Right lobe of liver (tissue), 6 donors: ENCODE data around the gene CDKL5. TPM values are rescaled to one million over a fixed set of nuclear protein-coding genes. Genes with fewer than 3 reads are reported as not detected.

Source experiments
- ATAC-seq, 4 donors: fragments of 200-7000 bp; cut with Tn5 transposase; one replicate each; pipeline ENCODE4 v1.9.1; 2020; ENCODE audit warnings: mild to moderate bottlenecking in 4 of 4, moderate library complexity in 4 of 4
- DNase-seq, 3 donors: peaks; one replicate each; pipeline ENCODE4 v3.0.0-alpha.2; 2020
- H3K27ac ChIP-seq, 3 donors: fragments of 200-600 bp; one replicate each; pipeline ENCODE4 v1.8.0; 2022
- H3K27me3 ChIP-seq, 2 donors: fragments of 200-600 bp; one replicate each; pipeline ENCODE4 v1.8.0; 2022
- H3K36me3 ChIP-seq, 4 donors: fragments of 200-600 bp; sonication (generic) in 1 of 4; one replicate each; pipeline versions ENCODE4 v1.5.1 to v1.8.0; 2017 to 2022; ENCODE audit warnings: control low read depth in 1 of 4
- H3K4me1 ChIP-seq, 4 donors: fragments of 200-600 bp; sonication (generic) in 1 of 4; one replicate each; pipeline versions ENCODE4 v1.5.1 to v1.8.0; 2017 to 2022; ENCODE audit warnings: control low read depth in 1 of 4
- H3K4me3 ChIP-seq, 3 donors: fragments of 200-600 bp; one replicate each; pipeline ENCODE4 v1.8.0; 2022
- H3K9me3 ChIP-seq, 4 donors: fragments of 200-600 bp; sonication (generic) in 1 of 4; one replicate each; pipeline versions ENCODE4 v1.5.1 to v1.8.0; 2017 to 2022; ENCODE audit warnings: control low read depth in 1 of 4
- CTCF ChIP-seq, 4 donors: fragments of 200-600 bp in 3 of 4; fragments of 450-650 bp in 1 of 4; IDR thresholded peaks; one replicate each; pipeline versions ENCODE4 v1.5.1 to v1.8.0; 2016 to 2022; ENCODE audit warnings: antibody characterized with exemption in 4 of 4, mild to moderate bottlenecking in 2 of 4
- POLR2A ChIP-seq: fragments of 450-650 bp; IDR thresholded peaks from one replicate; pipeline ENCODE4 v1.6.1; 2017; ENCODE audit warnings: antibody characterized with exemption, mild to moderate bottlenecking
- WGBS: methylation state at CpG from one replicate; pipeline ENCODE4 v1.1.6; 2018; ENCODE audit warnings: low coverage, low lambda C conversion rate; ENCODE audit not compliant: insufficient coverage; ENCODE audit errors: missing lambda C conversion rate; 5-methylcytosine and 5-hydroxymethylcytosine counted together
- intact Hi-C, 2 donors: fragments of 100-400 bp; cut with DNase I; formaldehyde crosslinking; loops; one replicate each; pipeline versions ENCODE4 v1.11.2 to v1.14.1; 2022
- total RNA-seq, 6 experiments: library from RNA; depleted of rRNA in 2 of 6; stranded (reverse); fragments of >200 nt in 2 of 6; fragmentation: NEBNext Ultra II Directional in 3 of 6; extraction: Animal tissue kit (Norgen Biotek cat#: 25700) in 3 of 6; gene quantifications; one replicate each; pipeline versions ENCODE4 v1.1.0 to v1.2.4, GENCODE V29; 2016 to 2023
- donor health status: DM: no; HTN: yes; CAD: no.
- donor health status: DM: no; HTN: no; CAD: no.
- donor health status: DM: no; HTN: no; CAD: no.
- donor health status: DM: no; HTN: yes; CAD: no.
- donor health status: DM: no; HTN: yes; CAD: no.

CDKL5 gene
- total RNA-seq, 6 experiments from 2014 or later: 1.7 to 3.1 (median 2.4) TPM

DNA sequence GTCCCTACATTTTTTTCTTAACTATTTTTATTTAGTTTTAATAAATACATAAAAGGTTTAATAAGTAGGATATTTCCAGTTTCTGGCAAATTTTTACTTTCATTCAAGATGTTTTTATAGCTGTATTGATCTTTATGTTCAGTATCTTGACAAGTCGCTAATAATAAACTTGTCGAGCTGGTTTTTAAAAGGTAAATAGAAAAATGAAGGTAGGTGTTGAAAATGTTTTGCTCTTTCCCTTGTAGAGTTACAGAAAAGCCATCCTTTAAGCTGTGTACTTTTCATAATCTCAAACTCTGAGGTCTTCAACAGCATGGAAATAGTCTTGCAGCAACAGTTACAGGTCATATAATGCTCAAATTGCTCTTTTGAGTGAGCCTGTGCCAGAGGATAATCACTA is 193.9 kb downstream of the CDKL5 start:
- H3K9me3 ChIP-seq: no peaks in the 10 kb centered on the region
- ATAC-seq (no peak), DNase-seq (no peak)
- H3K36me3 ChIP-seq: no peaks in the 10 kb centered on the region
- WGBS: 88% methylated on average over 2 of the region's 2 CpGs
- H3K4me3 ChIP-seq: no peak overlapping the region
- no peak for TF ChIP-seq POLR2A
- no peak for TF ChIP-seq CTCF (IDR thresholded peaks at IDR 0.05)
- no peaks in the 10 kb centered on the region for H3K4me1 ChIP-seq
- H3K27ac ChIP-seq: no peak overlapping the region
- intact Hi-C loops: no loop called here
- H3K27me3 ChIP-seq: no peaks in the 10 kb centered on the region

- DNase-seq (no peak), ATAC-seq (no peak)
- intact Hi-C loops: no loop called here
- H3K9me3 ChIP-seq: no peaks in the 10 kb centered on the region
- no peaks in the 10 kb centered on the region for H3K27me3 ChIP-seq
- no peak overlapping the region for H3K27ac ChIP-seq
- 65% methylated on average over 8 of the region's 8 CpGs for WGBS
- H3K36me3 ChIP-seq: no peaks in the 10 kb centered on the region
- TF ChIP-seq CTCF (IDR thresholded peaks at IDR 0.05): no peak
- no peak for TF ChIP-seq POLR2A
- no peaks in the 10 kb centered on the region for H3K4me1 ChIP-seq
- no peak overlapping the region for H3K4me3 ChIP-seq
Observed at GRCh38 chrX:18620349-18620748, 194.9 kb downstream of the CDKL5 start.

DNA sequence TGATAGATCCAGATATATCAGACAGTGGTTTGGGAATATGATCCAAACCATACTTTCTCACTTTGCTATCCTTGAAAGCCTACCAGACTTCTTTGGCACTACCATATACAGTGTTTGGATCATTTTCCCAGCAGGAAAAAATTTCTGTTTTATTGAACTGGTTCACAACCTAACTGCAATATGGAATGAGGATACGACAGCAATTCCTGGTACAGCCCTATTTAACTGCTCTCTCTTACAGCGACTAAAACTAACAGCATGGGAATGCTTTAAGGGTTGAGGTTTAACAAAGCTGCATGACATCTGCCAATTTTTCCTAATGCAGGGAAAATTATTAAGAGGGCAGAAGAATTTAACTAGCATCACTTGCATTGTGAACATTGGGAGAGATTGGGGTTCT is 199.2 kb downstream of the CDKL5 start:
- Histone ChIP-seq H3K36me3 (no peaks in the 10 kb centered on the region), H3K27me3 (no peaks in the 10 kb centered on the region), H3K27ac (no peak overlapping the region), H3K4me3 (no peak overlapping the region), H3K4me1 (no peaks in the 10 kb centered on the region), H3K9me3 (no peaks in the 10 kb centered on the region)
- DNase-seq (no peak), ATAC-seq (no peak)
- TF ChIP-seq CTCF (IDR thresholded peaks at IDR 0.05): no peak
- TF ChIP-seq POLR2A: no peak
- intact Hi-C loops: no loop called here
- WGBS: 51% methylated on average over 2 of the region's 2 CpGs

DNA sequence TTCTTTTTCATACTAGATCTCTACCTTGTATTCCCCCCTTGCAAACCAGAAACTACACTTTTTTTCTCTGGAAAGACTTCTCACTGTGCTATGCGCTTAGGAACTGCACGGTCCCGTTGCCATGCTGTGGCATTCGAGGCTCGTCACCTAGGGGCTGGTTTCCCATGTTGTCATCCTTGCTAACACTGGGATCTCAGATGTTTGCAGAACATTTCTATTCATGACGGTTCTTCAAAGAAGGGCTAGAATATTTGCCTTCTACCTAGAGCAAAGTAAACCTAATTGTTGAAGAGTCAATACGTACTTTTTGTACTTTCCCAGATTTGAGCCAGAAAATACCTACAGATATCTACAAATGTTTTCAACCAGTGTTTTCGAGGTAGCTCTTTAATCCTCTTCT is 205.5 kb downstream of the CDKL5 start:
- H3K4me3 ChIP-seq: no peak overlapping the region
- H3K27ac ChIP-seq: no peak overlapping the region
- H3K27me3 ChIP-seq: no peaks in the 10 kb centered on the region
- DNase-seq (no peak), ATAC-seq (no peak)
- 54% methylated on average over 8 of the region's 8 CpGs for WGBS
- H3K9me3 ChIP-seq: no peaks in the 10 kb centered on the region
- TF ChIP-seq POLR2A: no peak
- no peak for TF ChIP-seq CTCF (IDR thresholded peaks at IDR 0.05)
- no peaks in the 10 kb centered on the region for H3K4me1 ChIP-seq
- H3K36me3 ChIP-seq: no peaks in the 10 kb centered on the region
- intact Hi-C loops: no loop called here

GRCh38 chrX:18638398-18638797 is 213.0 kb downstream of the CDKL5 start:
- no peaks in the 10 kb centered on the region for H3K36me3 ChIP-seq
- H3K27ac ChIP-seq: no peak overlapping the region
- no peak for TF ChIP-seq CTCF (IDR thresholded peaks at IDR 0.05)
- TF ChIP-seq POLR2A: no peak
- no peaks in the 10 kb centered on the region for H3K9me3 ChIP-seq
- no peak for DNase-seq
- H3K4me1 ChIP-seq: no peaks in the 10 kb centered on the region
- no peak for ATAC-seq
- intact Hi-C loops: no loop called here
- no peak overlapping the region for H3K4me3 ChIP-seq
- H3K27me3 ChIP-seq: no peaks in the 10 kb centered on the region
- WGBS: 59% methylated on average over 2 of the region's 2 CpGs
